Stomach (tissue), 9 donors: ENCODE data around the gene NPIPB2. TPM values are rescaled to one million over a fixed set of nuclear protein-coding genes. Genes with fewer than 3 reads are reported as not detected.
A peak's percentile ranks its signal among the peaks of the same experiment; 100 is the strongest.
"Not testable (repeated sequence)": the region's sequence is repeated elsewhere in the genome, so short reads cannot be mapped to it uniquely, and the experiment has no call there.

Experiments used
- DNase-seq, 2 donors: peaks; one replicate each; pipeline versions ENCODE4 v3.0.0 to v3.0.0-alpha.2; 2013 to 2019
- H3K27ac ChIP-seq, 5 donors: fragments of 200-600 bp in 4 of 5; sonication (generic) in 4 of 5; one replicate each; pipeline ENCODE4 v1.5.1; 2013 to 2019; ENCODE audit warnings: mild to moderate bottlenecking in 1 of 5, moderate library complexity in 1 of 5
- H3K27me3 ChIP-seq, 3 donors: fragments of 200-600 bp; sonication (generic); one replicate each; pipeline ENCODE4 v1.5.1; 2017 to 2019; ENCODE audit warnings: mixed run types in 1 of 3
- H3K36me3 ChIP-seq, 4 donors: fragments of 200-600 bp; sonication (generic); 1 replicate in 3 of 4; 2 replicates in 1 of 4; pipeline ENCODE4 v1.5.1; 2016 to 2019
- H3K4me1 ChIP-seq, 4 donors: fragments of 200-600 bp; sonication (generic); one replicate each; pipeline ENCODE4 v1.5.1; 2016 to 2019
- H3K4me3 ChIP-seq, 4 donors: fragments of 200-600 bp; sonication (generic) in 3 of 4; one replicate each; pipeline ENCODE4 v1.5.1; 2016 to 2019; ENCODE audit warnings: mild to moderate bottlenecking in 1 of 4
- H3K9me3 ChIP-seq, 4 donors: fragments of 200-600 bp; sonication (generic); one replicate each; pipeline ENCODE4 v1.5.1; 2016 to 2019
- EP300 ChIP-seq: sonication (generic); formaldehyde crosslinking; IDR thresholded peaks from one replicate; pipeline ENCODE4 v1.6.1; 2017; ENCODE audit warnings: antibody characterized with exemption
- POLR2A ChIP-seq, 4 donors: fragments of 450-650 bp; IDR thresholded peaks; one replicate each; pipeline ENCODE4 v1.6.1; 2016; ENCODE audit warnings: antibody characterized with exemption in 4 of 4, control low read depth in 2 of 4, mild to moderate bottlenecking in 1 of 4, moderate library complexity in 1 of 4
- POLR2AphosphoS5 ChIP-seq, 3 donors: sonication (generic); formaldehyde crosslinking; IDR thresholded peaks; one replicate each; pipeline ENCODE4 v1.6.1; 2016; ENCODE audit warnings: antibody characterized with exemption in 3 of 3
- WGBS, 5 donors: extraction: QIAGEN DNeasy Blood & Tissue Kit in 3 of 5; methylation state at CpG; one replicate each; pipeline versions ENCODE4 v1.1.5 to v1.1.7; 2013 to 2018; 5-methylcytosine and 5-hydroxymethylcytosine counted together
- intact Hi-C: fragments of 100-400 bp; cut with DNase I; formaldehyde crosslinking; loops from one replicate; pipeline ENCODE4 v1.15.1; 2023; ENCODE audit warnings: low total_unique reads
- polyA plus RNA-seq, 3 donors: library from polyadenylated mRNA; stranded (reverse); fragments of 200-250 nt; gene quantifications; one replicate each; pipeline ENCODE4 v1.2.3, GENCODE V29; 2013
- total RNA-seq, 5 donors: library from RNA; depleted of rRNA; stranded (reverse); fragments of >200 nt; gene quantifications; one replicate each; pipeline versions ENCODE4 v1.1.0 to v1.2.3, GENCODE V29; 2014 to 2016
- TF ChIP-seq, protein P1 (sequence below), 7 experiments: fragments of 450-650 bp in 4 of 7; fragments of 200-600 bp in 3 of 7; sonication (generic) in 3 of 7; IDR thresholded peaks; one replicate each; pipeline ENCODE4 v1.5.1; 2016 to 2019; ENCODE audit warnings: antibody characterized with exemption in 7 of 7, control low read depth in 2 of 7, mild to moderate bottlenecking in 1 of 7
- donor health status: healthy with polysubstance abuse.
- donor health status: Bipolar disorder and iron deficiency.
- donor health status: healthy.

The NPIPB2 gene
- total and polyA plus RNA-seq, 8 donors, result 1.7 to 55.8 (median 13.0) TPM

DNA sequence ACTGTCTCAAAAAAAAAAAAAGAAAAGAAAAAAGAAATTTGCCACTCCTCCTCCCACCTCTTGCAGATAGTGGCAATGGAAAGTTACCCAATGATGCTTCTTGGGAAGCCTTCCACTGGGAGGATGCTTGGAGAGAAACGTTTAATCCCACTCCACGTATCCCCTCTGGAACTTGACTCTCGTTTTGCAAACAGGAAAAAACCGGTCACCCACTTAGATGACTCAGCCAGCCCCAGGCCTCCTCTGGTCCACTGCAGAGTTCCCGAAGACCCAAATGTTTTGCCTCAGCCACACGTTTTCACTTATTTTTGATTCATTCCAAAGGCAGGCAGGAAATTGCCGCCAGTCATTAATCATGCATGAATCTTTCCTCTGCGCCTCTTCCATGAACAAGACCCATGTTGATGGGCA is 13.9 kb upstream of the NPIPB2 start:
- WGBS, 5 donors, result 43 to 76% (median 64%) methylated on average over 8 of the region's 8 CpGs

DNA sequence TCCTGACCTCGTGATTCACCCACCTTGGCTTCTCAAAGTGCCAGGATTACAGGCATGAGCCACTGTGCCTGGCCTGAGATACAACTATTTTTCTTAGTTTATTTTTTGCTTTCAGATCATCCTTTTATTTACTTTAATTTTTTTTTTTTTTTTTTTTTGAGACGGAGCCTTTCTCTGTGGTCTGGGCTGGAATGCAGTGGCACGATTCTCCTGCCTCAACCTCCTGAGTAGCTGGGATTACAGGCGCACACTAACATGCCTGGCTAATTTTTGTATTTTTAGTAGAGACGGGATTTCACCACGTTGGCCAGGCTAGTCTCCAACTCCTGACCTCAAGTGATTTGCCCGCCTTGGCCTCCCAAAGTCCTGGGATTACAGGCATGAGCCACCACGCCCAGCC is 11.7 kb upstream of the NPIPB2 start:
- H3K4me1 ChIP-seq, H3K9me3 ChIP-seq, intact Hi-C loops, DNase-seq, H3K36me3 ChIP-seq, H3K27me3 ChIP-seq, H3K27ac ChIP-seq, H3K4me3 ChIP-seq: not testable (repeated sequence)
- 63 to 79% (median 76%) methylated on average over 8 of the region's 8 CpGs for WGBS, 5 donors

More for the DNA sequence above, 13.9 kb upstream of the NPIPB2 start:
- Histone ChIP-seq H3K4me1 (no peaks in the 10 kb centered on the region), H3K4me3 (no peak overlapping the region), H3K27ac (peak overlapping the region in 1 of 5 donors; percentile 8), H3K36me3 (no peaks in the 10 kb centered on the region), H3K27me3 (no peaks in the 10 kb centered on the region), H3K9me3 (no peaks in the 10 kb centered on the region)
- TF ChIP-seq POLR2A (IDR thresholded peaks at IDR 0.05) (no peak), POLR2AphosphoS5 (IDR thresholded peaks at IDR 0.05) (peak in 1 of 3 donors; percentile 32)
- TF ChIP-seq, protein P1, sequence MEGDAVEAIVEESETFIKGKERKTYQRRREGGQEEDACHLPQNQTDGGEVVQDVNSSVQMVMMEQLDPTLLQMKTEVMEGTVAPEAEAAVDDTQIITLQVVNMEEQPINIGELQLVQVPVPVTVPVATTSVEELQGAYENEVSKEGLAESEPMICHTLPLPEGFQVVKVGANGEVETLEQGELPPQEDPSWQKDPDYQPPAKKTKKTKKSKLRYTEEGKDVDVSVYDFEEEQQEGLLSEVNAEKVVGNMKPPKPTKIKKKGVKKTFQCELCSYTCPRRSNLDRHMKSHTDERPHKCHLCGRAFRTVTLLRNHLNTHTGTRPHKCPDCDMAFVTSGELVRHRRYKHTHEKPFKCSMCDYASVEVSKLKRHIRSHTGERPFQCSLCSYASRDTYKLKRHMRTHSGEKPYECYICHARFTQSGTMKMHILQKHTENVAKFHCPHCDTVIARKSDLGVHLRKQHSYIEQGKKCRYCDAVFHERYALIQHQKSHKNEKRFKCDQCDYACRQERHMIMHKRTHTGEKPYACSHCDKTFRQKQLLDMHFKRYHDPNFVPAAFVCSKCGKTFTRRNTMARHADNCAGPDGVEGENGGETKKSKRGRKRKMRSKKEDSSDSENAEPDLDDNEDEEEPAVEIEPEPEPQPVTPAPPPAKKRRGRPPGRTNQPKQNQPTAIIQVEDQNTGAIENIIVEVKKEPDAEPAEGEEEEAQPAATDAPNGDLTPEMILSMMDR (IDR thresholded peaks at IDR 0.05), result no peak
- intact Hi-C loops, result no loop called here
- no peak for DNase-seq

DNA sequence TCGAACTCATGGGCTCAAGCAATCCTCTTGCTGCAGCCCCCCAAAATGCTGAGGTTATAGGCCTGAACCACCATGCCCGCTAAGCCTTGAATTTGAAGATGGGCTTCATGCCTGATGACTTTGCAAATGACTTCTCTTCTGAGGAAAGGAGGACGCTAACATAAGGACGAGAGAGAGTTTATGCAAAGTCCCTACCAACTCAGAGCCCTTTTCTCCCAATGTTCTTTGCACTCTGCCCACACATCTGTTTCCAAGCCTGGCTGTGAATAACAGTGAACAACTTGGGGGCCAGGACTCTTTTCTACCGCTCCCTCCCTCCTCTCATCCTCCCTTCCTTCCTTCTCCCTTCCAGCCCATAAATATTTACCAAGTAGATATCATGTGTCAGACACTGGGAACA is 8.5 kb upstream of the NPIPB2 start:
- H3K36me3 ChIP-seq, result no peaks in the 10 kb centered on the region
- intact Hi-C loops, result no loop called here
- TF ChIP-seq EP300 (no peak), POLR2A (IDR thresholded peaks at IDR 0.05) (no peak), POLR2AphosphoS5 (IDR thresholded peaks at IDR 0.05) (no peak)
- no peak overlapping the region for H3K27ac ChIP-seq
- H3K4me3 ChIP-seq, result no peak overlapping the region
- WGBS, 5 donors, result 69 to 77% (median 71%) methylated on average over 5 of the region's 5 CpGs
- no peaks in the 10 kb centered on the region for H3K27me3 ChIP-seq
- H3K9me3 ChIP-seq, result no peaks in the 10 kb centered on the region
- DNase-seq, result no peak
- H3K4me1 ChIP-seq, result peaks cover 0 to 6% (median 0%) of the 10 kb centered on the region in 4 donors

DNA sequence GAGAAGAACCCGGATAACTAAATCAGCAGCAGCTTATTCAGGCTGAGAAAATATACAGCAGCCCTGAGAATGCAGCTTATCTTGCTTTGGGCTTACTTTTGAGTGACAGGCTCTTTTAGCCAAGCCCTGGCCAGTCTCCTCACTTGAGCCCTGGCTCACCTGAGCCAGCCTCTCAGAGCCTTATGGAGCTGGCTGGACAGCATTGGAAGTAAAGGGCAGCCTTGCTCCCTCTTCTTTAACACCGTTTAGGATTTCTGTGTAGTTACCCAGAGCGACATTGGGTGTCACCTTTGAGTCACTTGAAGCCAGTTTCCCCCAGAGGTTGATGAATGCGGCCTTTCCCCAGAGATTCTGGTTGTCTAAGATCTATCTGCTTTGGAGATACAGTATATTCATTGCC is 7.7 kb upstream of the NPIPB2 start:
- 9 to 18% (median 14%) methylated on average over 4 of the region's 4 CpGs for WGBS, 5 donors
- Histone ChIP-seq H3K27me3 (no peaks in the 10 kb centered on the region), H3K27ac (no peak overlapping the region), H3K9me3 (no peaks in the 10 kb centered on the region), H3K4me3 (no peak overlapping the region), H3K36me3 (no peaks in the 10 kb centered on the region), H3K4me1 (peaks cover 0 to 6% (median 0%) of the 10 kb centered on the region in 4 donors)
- peak in 1 of 2 donors; percentile 61 for DNase-seq
- TF ChIP-seq POLR2A (IDR thresholded peaks at IDR 0.05) (no peak), POLR2AphosphoS5 (IDR thresholded peaks at IDR 0.05) (no peak), EP300 (no peak)
- TF ChIP-seq, protein P1 (IDR thresholded peaks at IDR 0.05), result peak in 4 of 7 experiments; percentile 8 to 36 (median 24)
- intact Hi-C loops, result no loop called here

DNA sequence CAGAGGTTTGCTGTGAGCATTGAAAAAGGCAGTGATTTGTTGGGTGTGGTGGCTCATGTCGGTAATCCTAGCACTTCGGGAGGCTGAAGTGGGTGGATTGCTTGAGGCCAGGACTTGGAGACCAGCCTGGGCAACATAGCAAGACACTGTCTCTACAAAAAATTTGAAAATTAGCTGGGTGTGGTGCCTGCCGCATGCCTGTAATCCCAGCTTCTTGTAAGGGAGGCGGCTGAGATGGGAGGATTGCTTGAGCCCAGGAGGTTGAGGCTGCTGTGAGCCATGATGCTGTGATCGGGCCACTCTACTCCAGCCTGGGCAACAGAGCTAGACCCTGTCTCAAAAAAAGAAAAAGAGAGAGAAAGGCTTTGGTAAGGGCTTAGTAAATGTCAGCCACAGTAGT is 7.0 kb upstream of the NPIPB2 start:
- H3K4me1 ChIP-seq, result peaks cover 0 to 6% (median 0%) of the 10 kb centered on the region in 4 donors
- no peaks in the 10 kb centered on the region for H3K36me3 ChIP-seq
- H3K27me3 ChIP-seq, result no peaks in the 10 kb centered on the region
- no peak overlapping the region for H3K4me3 ChIP-seq
- DNase-seq, result no peak
- intact Hi-C loops, result no loop called here
- no peak overlapping the region for H3K27ac ChIP-seq
- 84 to 95% (median 95%) methylated on average over 5 of the region's 5 CpGs for WGBS, 5 donors
- no peaks in the 10 kb centered on the region for H3K9me3 ChIP-seq
- TF ChIP-seq POLR2A (IDR thresholded peaks at IDR 0.05) (no peak), POLR2AphosphoS5 (IDR thresholded peaks at IDR 0.05) (no peak), EP300 (no peak)
- TF ChIP-seq, protein P1 (IDR thresholded peaks at IDR 0.05), result no peak
